ENCODE measurements around the gene DIPK1A. TPM values are rescaled to one million over a fixed set of nuclear protein-coding genes. Genes with fewer than 3 reads are reported as not detected.

DIPK1A gene
- 7.9 TPM for total RNA-seq

DNA sequence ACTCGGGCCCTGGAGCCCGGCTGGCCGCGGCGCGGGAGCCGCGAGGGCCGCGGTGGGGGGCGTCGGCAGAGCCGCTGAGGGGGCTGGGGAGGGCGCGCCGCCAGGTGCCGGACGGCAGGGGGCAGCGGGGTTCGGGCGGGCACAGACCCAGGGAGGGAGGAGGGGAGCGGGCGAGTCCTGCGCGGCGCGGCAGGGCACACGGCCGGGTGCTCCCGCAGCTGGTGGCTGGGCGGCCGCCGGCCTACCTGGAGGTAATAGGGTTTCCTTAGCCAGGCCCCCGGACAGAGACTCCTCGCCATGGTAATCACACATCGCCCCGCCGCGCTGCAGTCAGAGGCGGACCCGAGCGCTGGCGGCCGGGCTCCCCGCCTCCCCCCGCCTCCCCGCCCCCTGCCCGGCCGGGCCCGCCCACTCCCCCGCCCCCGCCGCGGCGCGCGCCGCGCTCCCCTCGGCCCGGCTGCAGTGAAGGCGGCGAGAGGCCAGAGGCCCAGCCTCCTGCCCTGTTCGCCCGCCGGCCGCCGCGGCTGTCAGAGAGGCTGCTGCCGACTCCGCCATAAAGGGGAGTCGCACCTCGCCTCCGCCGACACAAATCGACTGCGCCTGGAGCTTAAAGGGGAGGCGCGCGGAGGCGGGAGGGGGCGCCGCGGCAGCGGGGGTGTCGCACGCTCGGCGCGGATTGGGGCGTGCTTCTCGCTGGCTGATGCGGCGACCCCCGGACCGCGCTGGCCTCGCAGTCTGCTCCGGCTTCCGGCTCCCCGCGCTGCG, at the start of gene DIPK1A:
DIPK1A (minus strand) TSS at position 332 of the 765 bp plus-strand sequence; CDS start at position 299, 33 bp downstream.
- Histone ChIP-seq H3K27ac (peak within 1 kb of the TSS; percentile 96), H3K27me3 (no peaks in the 10 kb centered on the region), H3K4me3 (peak within 1 kb of the TSS; percentile 79 to 87), H3K36me3 (no peaks in the 10 kb centered on the region), H3K9me3 (no peaks in the 10 kb centered on the region), H3K4me1 (peaks cover 17% of the 10 kb centered on the region)
- TF ChIP-seq POLR2A (IDR thresholded peaks at IDR 0.05), result peak in 1 of 2 donors; percentile 58
- peak in 1 of 2 donors; percentile 50 for TF ChIP-seq POLR2AphosphoS5 (IDR thresholded peaks at IDR 0.05; ENCODE audit: insufficient read depth in 1 of 2, low read depth in 1 of 2)
- TF ChIP-seq, protein P1, sequence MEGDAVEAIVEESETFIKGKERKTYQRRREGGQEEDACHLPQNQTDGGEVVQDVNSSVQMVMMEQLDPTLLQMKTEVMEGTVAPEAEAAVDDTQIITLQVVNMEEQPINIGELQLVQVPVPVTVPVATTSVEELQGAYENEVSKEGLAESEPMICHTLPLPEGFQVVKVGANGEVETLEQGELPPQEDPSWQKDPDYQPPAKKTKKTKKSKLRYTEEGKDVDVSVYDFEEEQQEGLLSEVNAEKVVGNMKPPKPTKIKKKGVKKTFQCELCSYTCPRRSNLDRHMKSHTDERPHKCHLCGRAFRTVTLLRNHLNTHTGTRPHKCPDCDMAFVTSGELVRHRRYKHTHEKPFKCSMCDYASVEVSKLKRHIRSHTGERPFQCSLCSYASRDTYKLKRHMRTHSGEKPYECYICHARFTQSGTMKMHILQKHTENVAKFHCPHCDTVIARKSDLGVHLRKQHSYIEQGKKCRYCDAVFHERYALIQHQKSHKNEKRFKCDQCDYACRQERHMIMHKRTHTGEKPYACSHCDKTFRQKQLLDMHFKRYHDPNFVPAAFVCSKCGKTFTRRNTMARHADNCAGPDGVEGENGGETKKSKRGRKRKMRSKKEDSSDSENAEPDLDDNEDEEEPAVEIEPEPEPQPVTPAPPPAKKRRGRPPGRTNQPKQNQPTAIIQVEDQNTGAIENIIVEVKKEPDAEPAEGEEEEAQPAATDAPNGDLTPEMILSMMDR (IDR thresholded peaks at IDR 0.05), result no peak
- intact Hi-C loops (cut with DNase I), result no loop called here
- DNase-seq (ENCODE audit: extremely low spot score in 2 of 2), result no peak

DNA sequence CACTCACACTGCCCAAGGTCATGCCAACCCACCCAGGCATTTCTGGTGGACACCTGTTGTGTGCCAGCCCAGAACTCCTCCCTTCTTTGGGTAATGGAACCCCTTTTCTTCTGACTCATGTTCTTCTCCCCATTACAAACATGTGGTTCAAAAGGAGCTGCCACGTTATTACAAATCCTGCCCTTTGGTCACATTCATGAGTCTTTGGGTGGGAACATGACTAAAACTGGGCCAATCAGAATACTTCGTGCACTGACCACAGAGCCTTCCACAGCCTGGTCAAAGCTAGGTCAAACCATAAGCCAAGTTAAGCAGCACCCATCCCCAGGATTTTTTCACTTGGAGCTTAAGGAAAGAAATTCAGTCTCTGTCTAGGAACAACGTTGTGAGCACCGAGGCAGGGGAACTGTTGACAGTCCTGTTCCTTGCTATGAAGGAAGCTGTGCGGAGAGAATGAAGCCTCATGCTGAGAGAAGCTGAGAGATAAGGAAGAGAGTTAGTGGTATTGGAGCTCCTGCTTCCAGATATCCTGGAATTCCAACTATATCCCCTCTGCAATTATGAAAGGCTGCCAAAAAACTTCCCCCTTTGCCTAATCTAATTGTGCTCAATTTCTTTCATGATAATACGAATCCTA, 46.8 kb upstream of the DIPK1A start:
- no peak for DNase-seq (ENCODE audit: extremely low spot score in 2 of 2)
- intact Hi-C loops (cut with DNase I), result no loop called here
- H3K27ac ChIP-seq, result no peak overlapping the region
- no peaks in the 10 kb centered on the region for H3K27me3 ChIP-seq
- no peaks in the 10 kb centered on the region for H3K36me3 ChIP-seq
- TF ChIP-seq, protein P1 (IDR thresholded peaks at IDR 0.05), result no peak
- TF ChIP-seq POLR2A (IDR thresholded peaks at IDR 0.05), result no peak
- no peak for TF ChIP-seq POLR2AphosphoS5 (IDR thresholded peaks at IDR 0.05; ENCODE audit: insufficient read depth in 1 of 2, low read depth in 1 of 2)
- no peak overlapping the region for H3K4me3 ChIP-seq
- H3K9me3 ChIP-seq, result no peaks in the 10 kb centered on the region
- H3K4me1 ChIP-seq, result no peaks in the 10 kb centered on the region

DNA sequence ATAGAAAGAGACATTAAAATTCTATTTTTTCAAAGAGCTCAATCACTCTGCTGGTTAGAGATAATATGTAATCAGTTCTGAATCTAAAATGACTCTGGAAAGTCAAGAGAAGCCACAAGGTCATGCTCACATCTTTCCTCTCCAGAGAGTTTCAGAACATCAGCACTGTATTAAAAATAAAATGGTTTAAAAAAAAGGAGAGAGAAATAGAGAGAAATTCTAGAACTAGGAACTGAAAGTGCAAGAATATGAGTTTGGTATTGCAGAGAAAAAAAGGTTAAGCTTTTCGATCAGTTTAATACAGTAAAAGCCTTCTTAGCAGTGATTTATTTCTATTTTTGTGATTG, 44.0 kb upstream of the DIPK1A start:
- H3K36me3 ChIP-seq, result no peaks in the 10 kb centered on the region
- no peak for DNase-seq (ENCODE audit: extremely low spot score in 2 of 2)
- H3K4me1 ChIP-seq, result peaks cover 12% of the 10 kb centered on the region
- no peaks in the 10 kb centered on the region for H3K27me3 ChIP-seq
- no peaks in the 10 kb centered on the region for H3K9me3 ChIP-seq
- no peak for TF ChIP-seq POLR2A (IDR thresholded peaks at IDR 0.05)
- no peak for TF ChIP-seq POLR2AphosphoS5 (IDR thresholded peaks at IDR 0.05; ENCODE audit: insufficient read depth in 1 of 2, low read depth in 1 of 2)
- TF ChIP-seq, protein P1 (IDR thresholded peaks at IDR 0.05), result no peak
- intact Hi-C loops (cut with DNase I), result no loop called here
- H3K4me3 ChIP-seq, result no peak overlapping the region
- no peak overlapping the region for H3K27ac ChIP-seq

DNA sequence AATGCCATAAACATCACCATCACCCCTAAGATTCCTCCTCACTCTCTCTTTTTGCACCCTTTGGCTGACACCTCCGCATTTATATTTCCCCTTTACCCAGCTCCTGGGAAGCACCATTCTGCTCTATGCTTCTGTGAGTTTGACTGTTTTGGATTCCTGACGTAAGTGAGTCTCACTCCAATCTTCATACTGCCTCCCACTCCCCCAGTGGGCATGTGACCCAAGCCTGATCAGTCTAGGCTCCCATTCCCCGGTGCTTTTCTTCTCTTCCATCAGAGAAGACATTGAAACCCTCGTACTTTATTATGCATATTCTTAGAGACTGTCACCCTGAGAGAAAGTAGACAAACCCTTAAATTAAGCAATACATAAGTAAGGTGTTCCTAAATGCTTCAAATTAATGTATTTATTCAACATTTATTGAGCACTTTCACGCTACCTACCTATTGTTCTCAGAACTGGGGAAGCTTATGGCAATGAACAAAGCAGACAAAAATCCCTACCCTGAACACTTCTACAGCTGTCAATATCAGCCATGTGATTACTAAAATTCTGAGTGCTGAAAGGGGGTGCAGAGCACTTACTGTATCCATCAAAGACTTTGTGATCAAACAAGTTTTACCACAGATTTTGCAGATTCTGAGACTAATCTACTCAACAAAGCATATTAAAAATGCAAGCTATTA, 43.4 kb upstream of the DIPK1A start:
- no peak overlapping the region for H3K4me3 ChIP-seq
- H3K4me1 ChIP-seq, result peaks cover 15% of the 10 kb centered on the region
- intact Hi-C loops (cut with DNase I), result no loop called here
- no peak for DNase-seq (ENCODE audit: extremely low spot score in 2 of 2)
- TF ChIP-seq POLR2AphosphoS5 (IDR thresholded peaks at IDR 0.05; ENCODE audit: insufficient read depth in 1 of 2, low read depth in 1 of 2), result no peak
- TF ChIP-seq, protein P1 (IDR thresholded peaks at IDR 0.05), result no peak
- no peak for TF ChIP-seq POLR2A (IDR thresholded peaks at IDR 0.05)
- no peak overlapping the region for H3K27ac ChIP-seq
- no peaks in the 10 kb centered on the region for H3K36me3 ChIP-seq
- H3K27me3 ChIP-seq, result no peaks in the 10 kb centered on the region
- H3K9me3 ChIP-seq, result no peaks in the 10 kb centered on the region
